ENCODE data around the gene RTEL1.

RTEL1 gene

GRCh38 chr20:63736893-63737694, 79.0 kb downstream of the RTEL1 start:
- Histone ChIP-seq H3K4me2 (ENCODE audit: low read length) (peak overlapping the region; percentile 91), H3K36me3 (replicated peaks; ENCODE audit: low read depth, low read length) (peaks cover 15% of the 10 kb centered on the region), H3K9me3 (ENCODE audit: insufficient read depth, low read length) (no peaks in the 10 kb centered on the region), H3K27me3 (ENCODE audit: low read depth, low read length) (no peaks in the 10 kb centered on the region), H2AFZ (ENCODE audit: low read depth, low read length) (no peak overlapping the region), H3K27ac (ENCODE audit: low read length) (peak overlapping the region; percentile 79), H3K4me1 (ENCODE audit: low read length) (peaks cover 38% of the 10 kb centered on the region), H4K20me1 (ENCODE audit: insufficient read depth, low read length) (no peaks in the 10 kb centered on the region), H3K79me2 (ENCODE audit: low read length) (peaks cover 2% of the 10 kb centered on the region), H3K9ac (ENCODE audit: low read length) (peak overlapping the region; percentile 77), H3K4me3 (ENCODE audit: low read length) (peak overlapping the region; percentile 78)
- peak; percentile 14 for TF ChIP-seq CTCF (IDR thresholded peaks at IDR 0.05; ENCODE audit: low read depth, low read length)
- TF ChIP-seq EZH2phosphoT487 (IDR thresholded peaks at IDR 0.05; ENCODE audit: low read depth) = no peak

GRCh38 chr20:63737695-63737944, 79.5 kb downstream of the RTEL1 start:
- peak overlapping the region; percentile 77 for H3K9ac ChIP-seq (ENCODE audit: low read length)
- H3K4me2 ChIP-seq (ENCODE audit: low read length) = peak overlapping the region; percentile 91

GRCh38 chr20:63737945-63738686, 80.0 kb downstream of the RTEL1 start:
- Histone ChIP-seq H3K36me3 (replicated peaks; ENCODE audit: low read depth, low read length) (peaks cover 10% of the 10 kb centered on the region), H3K27ac (ENCODE audit: low read length) (peak overlapping the region; percentile 79), H3K4me2 (ENCODE audit: low read length) (peak overlapping the region; percentile 91), H3K4me3 (ENCODE audit: low read length) (peak overlapping the region; percentile 78), H3K79me2 (ENCODE audit: low read length) (no peaks in the 10 kb centered on the region), H3K9me3 (ENCODE audit: insufficient read depth, low read length) (no peaks in the 10 kb centered on the region), H3K4me1 (ENCODE audit: low read length) (peaks cover 36% of the 10 kb centered on the region), H4K20me1 (ENCODE audit: insufficient read depth, low read length) (no peaks in the 10 kb centered on the region), H2AFZ (ENCODE audit: low read depth, low read length) (no peak overlapping the region), H3K27me3 (ENCODE audit: low read depth, low read length) (no peaks in the 10 kb centered on the region), H3K9ac (ENCODE audit: low read length) (peak overlapping the region; percentile 77; the same call in 1 of the 2 replicates)
- TF ChIP-seq CTCF (IDR thresholded peaks at IDR 0.05; ENCODE audit: low read depth, low read length) (no peak), EZH2phosphoT487 (IDR thresholded peaks at IDR 0.05; ENCODE audit: low read depth) (no peak)

More at GRCh38 chr20:63737695-63737944, 79.5 kb downstream of the RTEL1 start:
- no peaks in the 10 kb centered on the region for H3K79me2 ChIP-seq (ENCODE audit: low read length)
- H3K36me3 ChIP-seq (replicated peaks; ENCODE audit: low read depth, low read length) = peaks cover 12% of the 10 kb centered on the region
- H3K9me3 ChIP-seq (ENCODE audit: insufficient read depth, low read length) = no peaks in the 10 kb centered on the region
- H3K27me3 ChIP-seq (ENCODE audit: low read depth, low read length) = no peaks in the 10 kb centered on the region
- no peaks in the 10 kb centered on the region for H4K20me1 ChIP-seq (ENCODE audit: insufficient read depth, low read length)
- H3K4me1 ChIP-seq (ENCODE audit: low read length) = peaks cover 36% of the 10 kb centered on the region
- TF ChIP-seq CTCF (IDR thresholded peaks at IDR 0.05; ENCODE audit: low read depth, low read length) = no peak
- no peak for TF ChIP-seq EZH2phosphoT487 (IDR thresholded peaks at IDR 0.05; ENCODE audit: low read depth)
- peak overlapping the region; percentile 78 for H3K4me3 ChIP-seq (ENCODE audit: low read length)
- no peak overlapping the region for H2AFZ ChIP-seq (ENCODE audit: low read depth, low read length)
- H3K27ac ChIP-seq (ENCODE audit: low read length) = peak overlapping the region; percentile 79

GRCh38 chr20:63738687-63739129, 80.6 kb downstream of the RTEL1 start:
- Histone ChIP-seq H3K27ac (ENCODE audit: low read length) (peak overlapping the region; percentile 45; the same call in 1 of the 2 replicates), H2AFZ (ENCODE audit: low read depth, low read length) (no peak overlapping the region), H3K4me2 (ENCODE audit: low read length) (peak overlapping the region; percentile 91), H3K9ac (ENCODE audit: low read length) (peak overlapping the region; percentile 76), H4K20me1 (ENCODE audit: insufficient read depth, low read length) (no peaks in the 10 kb centered on the region), H3K36me3 (replicated peaks; ENCODE audit: low read depth, low read length) (peaks cover 16% of the 10 kb centered on the region), H3K4me3 (ENCODE audit: low read length) (peak overlapping the region; percentile 78), H3K79me2 (ENCODE audit: low read length) (no peaks in the 10 kb centered on the region), H3K27me3 (ENCODE audit: low read depth, low read length) (no peaks in the 10 kb centered on the region), H3K9me3 (ENCODE audit: insufficient read depth, low read length) (no peaks in the 10 kb centered on the region), H3K4me1 (ENCODE audit: low read length) (peaks cover 36% of the 10 kb centered on the region)
- TF ChIP-seq EZH2phosphoT487 (IDR thresholded peaks at IDR 0.05; ENCODE audit: low read depth) (no peak), CTCF (IDR thresholded peaks at IDR 0.05; ENCODE audit: low read depth, low read length) (no peak)
